ENCODE data around the gene TMEM219.

- TF ChIP-seq SUZ12 (IDR thresholded peaks at IDR 0.05; ENCODE audit: extremely low read depth, insufficient read depth, insufficient read length) (no peak), ZNF274 (IDR thresholded peaks at IDR 0.05; ENCODE audit: low read depth, low read length) (no peak)
These were observed 34.3 kb downstream of the TMEM219 start, which contains the start of gene INO80E for GRCh38 chr16:29995911-29996765.

All from NT2/D1 (cell line).